ENCODE data around the gene WDFY1. TPM values are rescaled to one million over a fixed set of nuclear protein-coding genes. Genes with fewer than 3 reads are reported as not detected.

The WDFY1 gene
- total RNA-seq, 1 donor from 2014 or later: 53.1 TPM

DNA sequence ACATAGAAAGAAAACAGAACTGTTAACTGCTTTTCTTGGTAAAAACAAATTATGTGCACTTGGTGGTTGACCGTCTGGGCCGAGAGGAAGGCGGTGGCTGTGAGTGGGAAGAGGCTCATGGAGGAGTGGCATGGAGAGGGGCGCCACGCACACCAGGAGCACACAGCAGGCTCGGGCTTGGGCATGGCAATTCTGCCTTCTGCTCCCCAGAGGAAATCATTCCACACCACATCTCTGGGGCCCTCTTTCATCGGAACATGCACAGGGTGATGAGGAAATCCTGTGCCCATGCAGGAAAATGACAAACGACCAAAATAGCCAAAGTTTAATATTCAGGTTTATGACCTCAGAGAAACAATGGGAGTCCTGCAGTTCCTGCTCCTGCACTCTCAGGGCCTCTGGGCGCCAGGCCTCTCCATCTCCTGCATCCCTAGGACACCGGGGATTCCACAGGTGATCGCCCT, 26.4 kb downstream of the WDFY1 start:
- Mint-ChIP-seq H3K4me1 (ENCODE audit: unreplicated experiment) (peaks cover 10% of the 10 kb centered on the region), H3K9me3 (ENCODE audit: unreplicated experiment) (no peaks in the 10 kb centered on the region), H3K27ac (ENCODE audit: unreplicated experiment) (peak overlapping the region; percentile 28), H3K36me3 (ENCODE audit: low read depth, unreplicated experiment) (peaks cover 12% of the 10 kb centered on the region), H3K4me3 (ENCODE audit: unreplicated experiment) (no peak overlapping the region), H3K27me3 (ENCODE audit: unreplicated experiment) (peaks cover 4% of the 10 kb centered on the region)
- no peak for DNase-seq (ENCODE audit: low spot score)
- TF ChIP-seq CTCF (IDR thresholded peaks at IDR 0.05; ENCODE audit: unreplicated experiment): no peak

DNA sequence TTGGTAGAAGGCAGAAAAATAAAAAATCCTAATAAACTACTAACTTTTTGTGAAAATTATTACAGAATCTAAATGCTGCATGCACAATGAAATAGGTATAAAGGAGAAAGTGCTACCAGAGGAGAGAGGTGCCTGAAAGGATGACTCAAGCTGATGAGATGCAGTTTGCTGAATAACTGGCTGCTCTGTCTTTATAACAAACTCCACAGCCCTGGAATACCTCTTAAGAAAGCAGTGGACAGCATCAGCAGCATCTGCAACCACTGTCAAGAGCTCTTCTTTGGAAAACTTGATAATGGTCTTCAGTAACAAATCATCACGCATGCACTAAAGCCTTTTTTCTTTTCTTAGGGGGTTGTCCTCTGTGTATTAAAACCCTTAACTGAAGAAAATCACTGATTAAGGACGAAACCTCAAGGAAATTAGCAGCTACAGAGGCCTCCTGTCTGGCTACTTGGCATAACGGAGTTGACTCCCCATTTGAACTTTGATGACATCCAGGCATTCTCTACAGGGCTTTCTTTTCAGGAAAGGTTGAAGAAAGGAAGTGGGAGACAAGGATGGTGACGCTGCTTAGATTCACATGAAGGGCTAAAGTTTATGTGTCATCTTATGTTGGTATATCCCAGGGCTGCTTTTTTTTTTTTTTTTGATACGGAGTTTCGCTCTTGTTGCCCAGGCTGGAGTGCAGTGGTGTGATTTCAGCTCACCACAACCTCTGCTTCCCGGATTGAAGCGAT, 28.8 kb downstream of the WDFY1 start:
- no peak for TF ChIP-seq CTCF (IDR thresholded peaks at IDR 0.05; ENCODE audit: unreplicated experiment)
- Mint-ChIP-seq H3K4me1 (ENCODE audit: unreplicated experiment) (peaks cover 10% of the 10 kb centered on the region), H3K36me3 (ENCODE audit: low read depth, unreplicated experiment) (peaks cover 7% of the 10 kb centered on the region), H3K27ac (ENCODE audit: unreplicated experiment) (no peak overlapping the region), H3K4me3 (ENCODE audit: unreplicated experiment) (no peak overlapping the region), H3K27me3 (ENCODE audit: unreplicated experiment) (peaks cover 7% of the 10 kb centered on the region), H3K9me3 (ENCODE audit: unreplicated experiment) (no peaks in the 10 kb centered on the region)
- no peak for DNase-seq (ENCODE audit: low spot score)

DNA sequence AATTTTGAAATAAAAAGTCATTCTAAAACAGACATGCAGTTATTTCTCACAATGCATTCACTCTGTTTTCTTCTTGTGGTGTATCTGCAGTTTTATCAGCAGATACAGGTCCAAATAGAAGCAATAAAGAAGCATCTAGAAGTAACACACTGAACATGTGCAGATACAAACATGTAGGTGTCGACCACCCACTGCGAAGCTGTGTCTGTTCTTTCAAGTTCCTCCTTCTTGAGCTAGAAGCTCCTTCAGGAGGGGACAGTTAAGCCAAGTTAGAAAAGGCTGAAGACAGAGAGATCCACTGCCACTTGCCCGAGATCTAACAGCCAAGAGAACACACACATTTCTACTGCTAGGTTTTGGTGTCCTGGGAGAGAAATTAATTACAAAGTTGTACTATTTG, 30.1 kb downstream of the WDFY1 start:
- TF ChIP-seq CTCF (IDR thresholded peaks at IDR 0.05; ENCODE audit: unreplicated experiment): no peak
- H3K27ac Mint-ChIP-seq (ENCODE audit: unreplicated experiment): no peak overlapping the region
- H3K4me3 Mint-ChIP-seq (ENCODE audit: unreplicated experiment): no peak overlapping the region
- peaks cover 7% of the 10 kb centered on the region for H3K27me3 Mint-ChIP-seq (ENCODE audit: unreplicated experiment)
- DNase-seq (ENCODE audit: low spot score): no peak
- H3K4me1 Mint-ChIP-seq (ENCODE audit: unreplicated experiment): peaks cover 10% of the 10 kb centered on the region
- H3K36me3 Mint-ChIP-seq (ENCODE audit: low read depth, unreplicated experiment): peaks cover 7% of the 10 kb centered on the region
- H3K9me3 Mint-ChIP-seq (ENCODE audit: unreplicated experiment): no peaks in the 10 kb centered on the region

GRCh38 chr2:223914324-223914723, 30.8 kb downstream of the WDFY1 start:
- no peak for TF ChIP-seq CTCF (IDR thresholded peaks at IDR 0.05; ENCODE audit: unreplicated experiment)
- Mint-ChIP-seq H3K27me3 (ENCODE audit: unreplicated experiment) (peaks cover 5% of the 10 kb centered on the region), H3K4me1 (ENCODE audit: unreplicated experiment) (peaks cover 17% of the 10 kb centered on the region), H3K9me3 (ENCODE audit: unreplicated experiment) (no peaks in the 10 kb centered on the region), H3K36me3 (ENCODE audit: low read depth, unreplicated experiment) (peaks cover 7% of the 10 kb centered on the region), H3K27ac (ENCODE audit: unreplicated experiment) (no peak overlapping the region), H3K4me3 (ENCODE audit: unreplicated experiment) (no peak overlapping the region)
- no peak for DNase-seq (ENCODE audit: low spot score)

DNA sequence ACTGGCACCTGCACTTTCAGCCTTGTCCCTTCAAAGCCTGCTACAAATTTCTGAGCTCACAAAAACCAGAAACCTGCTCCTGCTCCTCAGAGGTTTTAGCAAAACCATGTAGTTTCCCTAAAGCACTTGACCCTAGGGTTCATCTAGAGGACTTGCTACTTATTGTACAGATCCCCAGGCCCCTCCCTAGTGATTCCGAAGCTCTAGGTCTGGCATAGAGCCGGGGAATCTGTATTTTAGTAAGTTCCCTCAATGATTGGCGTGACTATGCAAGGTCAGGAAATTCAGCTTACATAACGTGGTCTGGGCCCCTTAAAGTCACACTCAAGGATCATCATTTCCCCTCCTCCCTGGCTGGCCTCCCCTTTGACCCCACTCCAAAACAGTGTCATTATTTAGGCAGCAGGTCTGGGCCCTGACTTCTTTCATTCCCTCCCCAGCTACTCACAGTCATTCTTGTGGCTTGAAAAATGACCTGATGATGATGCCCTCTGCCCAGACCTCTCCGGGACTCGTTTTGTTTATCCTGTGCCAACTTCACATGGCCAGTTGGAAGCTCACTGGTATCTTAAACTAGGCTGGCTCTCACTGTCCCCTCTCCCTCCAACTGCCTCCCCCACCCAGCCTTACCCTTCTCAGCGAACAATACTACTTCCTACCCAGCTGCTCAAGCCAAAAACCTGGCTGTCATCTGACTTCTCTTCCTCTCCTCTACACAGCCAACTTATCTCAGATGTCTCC, 36.0 kb downstream of the WDFY1 start:
- peaks cover 11% of the 10 kb centered on the region for H3K36me3 Mint-ChIP-seq (ENCODE audit: low read depth, unreplicated experiment)
- H3K27me3 Mint-ChIP-seq (ENCODE audit: unreplicated experiment): peaks cover 3% of the 10 kb centered on the region
- no peaks in the 10 kb centered on the region for H3K9me3 Mint-ChIP-seq (ENCODE audit: unreplicated experiment)
- no peak overlapping the region for H3K4me3 Mint-ChIP-seq (ENCODE audit: unreplicated experiment)
- no peak for TF ChIP-seq CTCF (IDR thresholded peaks at IDR 0.05; ENCODE audit: unreplicated experiment)
- H3K4me1 Mint-ChIP-seq (ENCODE audit: unreplicated experiment): peaks cover 13% of the 10 kb centered on the region
- DNase-seq (ENCODE audit: low spot score): no peak
- H3K27ac Mint-ChIP-seq (ENCODE audit: unreplicated experiment): peak overlapping the region; percentile 12
